Testis (tissue), 3 donors: ENCODE data around the gene TOM1L2. TPM values are rescaled to one million over a fixed set of nuclear protein-coding genes. Genes with fewer than 3 reads are reported as not detected.

Experiments
- DNase-seq: peaks from one replicate; pipeline ENCODE4 v3.0.0-alpha.2; 2019
- H3K27ac ChIP-seq, 2 donors: fragments of 200-600 bp; sonication (generic); one replicate each; pipeline ENCODE4 v1.5.1; 2019
- H3K27me3 ChIP-seq: fragments of 200-600 bp; sonication (generic); one replicate; pipeline ENCODE4 v1.5.1; 2019
- H3K36me3 ChIP-seq: fragments of 200-600 bp; sonication (generic); one replicate; pipeline ENCODE4 v1.5.1; 2017; ENCODE audit warnings: low read depth; ENCODE audit errors: missing control alignments
- H3K4me1 ChIP-seq: fragments of 200-600 bp; sonication (generic); one replicate; pipeline ENCODE4 v1.5.1; 2019
- H3K4me3 ChIP-seq, 2 donors: fragments of 200-600 bp; sonication (generic); one replicate each; pipeline ENCODE4 v1.5.1; 2017 to 2019
- H3K9me3 ChIP-seq: fragments of 200-600 bp; sonication (generic); one replicate; pipeline ENCODE4 v1.5.1; 2017
- CTCF ChIP-seq, 3 experiments: fragments of 450-650 bp in 2 of 3; fragments of 200-600 bp in 1 of 3; sonication (generic) in 1 of 3; IDR thresholded peaks; one replicate each; pipeline ENCODE4 v1.5.1; 2016 to 2019; ENCODE audit warnings: antibody characterized with exemption in 3 of 3, mild to moderate bottlenecking in 2 of 3, moderate library complexity in 1 of 3
- POLR2A ChIP-seq: fragments of 450-650 bp; IDR thresholded peaks from one replicate; pipeline ENCODE4 v1.6.1; 2017; ENCODE audit warnings: antibody characterized with exemption, mild to moderate bottlenecking, moderate library complexity
- WGBS, 2 donors: methylation state at CpG; one replicate each; pipeline ENCODE4 v1.1.5; 2018; 5-methylcytosine and 5-hydroxymethylcytosine counted together
- intact Hi-C: fragments of 100-400 bp; cut with DNase I; formaldehyde crosslinking; loops from one replicate; pipeline ENCODE4 v1.15.1; 2023; ENCODE audit warnings: low total_unique reads
- polyA plus RNA-seq: library from polyadenylated mRNA; stranded (reverse); fragments of 350-450 nt; fragmentation: Illumina TruSeq; extraction: RNeasy Lipid Tissue Mini Kit (QIAGEN cat#74804); gene quantifications from one replicate; pipeline ENCODE4 v1.2.3, GENCODE V29; 2014; ENCODE audit warnings: low read depth, low replicate concordance; ENCODE audit not compliant: insufficient read depth
- total RNA-seq, 2 donors: library from RNA; depleted of rRNA; stranded (reverse); fragments of >200 nt; gene quantifications; one replicate each; pipeline ENCODE4 v1.2.3, GENCODE V29; 2016

Gene TOM1L2
- total and polyA plus RNA-seq, 3 donors from 2014 or later, result 92.4 to 221 (median 218) TPM

GRCh38 chr17:17910060-17910459 lies 62.1 kb downstream of the TOM1L2 start:
- H3K27ac ChIP-seq, result no peak overlapping the region
- 82 to 90% methylated on average over 4 of the region's 4 CpGs for WGBS, 2 donors
- intact Hi-C loops, result no loop called here

GRCh38 chr17:17909078-17909477 lies 63.1 kb downstream of the TOM1L2 start:
- 94 to 97% methylated on average over 5 of the region's 5 CpGs for WGBS, 2 donors
- Histone ChIP-seq H3K4me1 (peaks cover 23% of the 10 kb centered on the region), H3K27ac (no peak overlapping the region), H3K27me3 (no peaks in the 10 kb centered on the region), H3K4me3 (no peak overlapping the region), H3K9me3 (no peaks in the 10 kb centered on the region), H3K36me3 (no peaks in the 10 kb centered on the region)
- DNase-seq, result no peak
- intact Hi-C loops, result no loop called here
- no peak for TF ChIP-seq CTCF (IDR thresholded peaks at IDR 0.05)
- no peak for TF ChIP-seq POLR2A

More at GRCh38 chr17:17910060-17910459, 62.1 kb downstream of the TOM1L2 start:
- H3K9me3 ChIP-seq, result no peaks in the 10 kb centered on the region
- H3K4me3 ChIP-seq, result no peak overlapping the region
- no peak for TF ChIP-seq CTCF (IDR thresholded peaks at IDR 0.05)
- no peak for TF ChIP-seq POLR2A
- peaks cover 28% of the 10 kb centered on the region for H3K4me1 ChIP-seq
- no peaks in the 10 kb centered on the region for H3K27me3 ChIP-seq
- DNase-seq, result no peak
- no peaks in the 10 kb centered on the region for H3K36me3 ChIP-seq

- Histone ChIP-seq H3K27ac (no peak overlapping the region), H3K4me3 (no peak overlapping the region), H3K9me3 (no peaks in the 10 kb centered on the region), H3K27me3 (no peaks in the 10 kb centered on the region), H3K36me3 (no peaks in the 10 kb centered on the region), H3K4me1 (peaks cover 17% of the 10 kb centered on the region)
- DNase-seq, result no peak
- WGBS, 2 donors, result 67 to 88% methylated on average over 4 of the region's 4 CpGs
- TF ChIP-seq POLR2A, result no peak
- no peak for TF ChIP-seq CTCF (IDR thresholded peaks at IDR 0.05)
- intact Hi-C loops, result no loop called here
Measured at GRCh38 chr17:17907469-17907868, 64.7 kb downstream of the TOM1L2 start.

- Histone ChIP-seq H3K27ac (no peak overlapping the region), H3K4me1 (peaks cover 19% of the 10 kb centered on the region), H3K4me3 (no peak overlapping the region), H3K9me3 (no peaks in the 10 kb centered on the region), H3K36me3 (no peaks in the 10 kb centered on the region), H3K27me3 (no peaks in the 10 kb centered on the region)
- TF ChIP-seq CTCF (IDR thresholded peaks at IDR 0.05) (no peak), POLR2A (no peak)
- WGBS, 2 donors, result 42 to 57% methylated on average over 10 of the region's 10 CpGs
- intact Hi-C loops, result no loop called here
- DNase-seq, result no peak
Measured at GRCh38 chr17:17906418-17907215, 65.6 kb downstream of the TOM1L2 start.

GRCh38 chr17:17905036-17905320 lies 67.2 kb downstream of the TOM1L2 start:
- no peak for DNase-seq
- no peak for TF ChIP-seq CTCF (IDR thresholded peaks at IDR 0.05)
- no peak for TF ChIP-seq POLR2A
- no peaks in the 10 kb centered on the region for H3K27me3 ChIP-seq
- no peak overlapping the region for H3K4me3 ChIP-seq
- H3K4me1 ChIP-seq, result peaks cover 30% of the 10 kb centered on the region
- no peak overlapping the region for H3K27ac ChIP-seq
- no peaks in the 10 kb centered on the region for H3K36me3 ChIP-seq
- 92 to 93% methylated on average over 5 of the region's 5 CpGs for WGBS, 2 donors
- intact Hi-C loops, result no loop called here
- no peaks in the 10 kb centered on the region for H3K9me3 ChIP-seq
